Measurements from ENCODE around the gene KLHDC10. TPM values are rescaled to one million over a fixed set of nuclear protein-coding genes. Genes with fewer than 3 reads are reported as not detected.
"Not testable (repeated sequence)": the region's sequence is repeated elsewhere in the genome, so short reads cannot be mapped to it uniquely, and the experiment has no call there.

KLHDC10 gene
- total and polyA plus RNA-seq, 7 experiments from 2014 or later = 1.2 to 20.4 (median 15.9) TPM

DNA sequence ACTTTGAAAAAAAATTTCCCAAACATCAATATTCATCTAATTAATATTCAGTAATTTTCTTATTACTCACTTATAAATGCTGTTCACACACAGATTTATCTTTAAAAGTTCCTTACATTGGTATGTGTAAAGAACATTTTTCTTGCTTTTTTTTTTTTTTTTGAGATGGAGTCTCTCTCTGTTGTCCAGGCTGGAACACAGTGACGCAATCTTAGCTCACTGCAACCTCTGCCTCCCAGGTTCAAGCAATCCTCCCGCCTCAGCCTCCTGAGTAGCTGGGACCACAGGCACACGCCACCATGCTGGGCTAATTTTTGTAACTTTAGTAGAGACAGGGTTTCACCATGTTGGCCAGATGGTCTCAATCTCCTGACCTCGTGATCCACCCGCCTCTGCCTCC, 114.0 kb downstream of the KLHDC10 start:
- peaks cover 10 to 35% (median 11%) of the 10 kb centered on the region in 3 experiments for H3K36me3 ChIP-seq (ENCODE audit: control insufficient read depth in 2 of 3, insufficient read depth in 3 of 3, low read length in 3 of 3)

More for the DNA sequence above, 114.0 kb downstream of the KLHDC10 start:
- H3K4me3 Mint-ChIP-seq; H3K27me3 ChIP-seq (ENCODE audit: control insufficient read depth in 2 of 2, insufficient read depth in 2 of 2, low read length in 2 of 2); H3K4me1 ChIP-seq (ENCODE audit: control insufficient read depth in 2 of 2, insufficient read depth in 2 of 2, low read length in 2 of 2); DNase-seq; H3K4me3 ChIP-seq (ENCODE audit: low read length); intact Hi-C loops (cut with micrococcal nuclease); H3K27me3 Mint-ChIP-seq; H3K27ac Mint-ChIP-seq; H3K27ac ChIP-seq (ENCODE audit: low read depth, low read length); H3K9me3 ChIP-seq (ENCODE audit: control insufficient read depth in 2 of 3, low read length in 3 of 3); H3K9me3 Mint-ChIP-seq; ATAC-seq: not testable (repeated sequence)
- ChIA-PET POLR2A (interaction anchor here (1.0 kb wide), 1 partner anchor 21 kb away, joined by 6 read pairs; the partner anchor contains the start of gene TMEM209), CTCF (interaction anchor here (1.1 kb wide), 1 partner anchor 15 kb away, joined by 4 read pairs; no protein-coding TSS in a partner anchor)
- Mint-ChIP-seq H3K4me1 (peaks cover 2 to 20% (median 6%) of the 10 kb centered on the region in 7 donors), H3K36me3 (peaks cover 0 to 52% (median 29%) of the 10 kb centered on the region in 5 donors)

Other genes starting within 250 kb of the KLHDC10 start
- gene UBE2H, start 117.6 kb upstream of the KLHDC10 start, total RNA-seq = 10 to 100 TPM; 32.0 to 69.2 (median 49.1) TPM
- gene UBE2H, start 117.6 kb upstream of the KLHDC10 start, polyA plus RNA-seq = 10 to 100 TPM; 40.3 to 53.9 TPM
- gene ZC3HC1, start 19.2 kb upstream of the KLHDC10 start, total RNA-seq = 10 to 100 TPM; 11.1 to 19.8 (median 18.7) TPM
- gene ZC3HC1, start 19.2 kb upstream of the KLHDC10 start, polyA plus RNA-seq = 10 to 100 TPM; 11.8 to 20.0 TPM
- gene TMEM209, start 134.9 kb downstream of the KLHDC10 start, total RNA-seq = 10 to 100 TPM; 18.8 to 37.3 (median 35.1) TPM
- gene TMEM209, start 134.9 kb downstream of the KLHDC10 start, polyA plus RNA-seq = 10 to 100 TPM; 38.0 to 53.9 TPM
- gene SSMEM1, start 137.3 kb downstream of the KLHDC10 start, total RNA-seq = not detected
- gene SSMEM1, start 137.3 kb downstream of the KLHDC10 start, polyA plus RNA-seq = not detected
- not detected for gene CPA2, start 196.3 kb downstream of the KLHDC10 start, total RNA-seq
- gene CPA2, start 196.3 kb downstream of the KLHDC10 start, polyA plus RNA-seq = not detected
- gene CPA4, start 222.6 kb downstream of the KLHDC10 start, total RNA-seq = not detected
- not detected for gene CPA4, start 222.6 kb downstream of the KLHDC10 start, polyA plus RNA-seq

Measured in naive thymus-derived CD4-positive, alpha-beta T cell (primary cell).